ENCODE measurements around the gene CIC. TPM values are rescaled to one million over a fixed set of nuclear protein-coding genes. Genes with fewer than 3 reads are reported as not detected.

The CIC gene
- total and polyA plus RNA-seq, 9 of the 15 experiments (the other 6 are each of a cell fraction or from before 2014, with no cell fraction given), result 0.07 to 44.7 (median 8.6) TPM

DNA sequence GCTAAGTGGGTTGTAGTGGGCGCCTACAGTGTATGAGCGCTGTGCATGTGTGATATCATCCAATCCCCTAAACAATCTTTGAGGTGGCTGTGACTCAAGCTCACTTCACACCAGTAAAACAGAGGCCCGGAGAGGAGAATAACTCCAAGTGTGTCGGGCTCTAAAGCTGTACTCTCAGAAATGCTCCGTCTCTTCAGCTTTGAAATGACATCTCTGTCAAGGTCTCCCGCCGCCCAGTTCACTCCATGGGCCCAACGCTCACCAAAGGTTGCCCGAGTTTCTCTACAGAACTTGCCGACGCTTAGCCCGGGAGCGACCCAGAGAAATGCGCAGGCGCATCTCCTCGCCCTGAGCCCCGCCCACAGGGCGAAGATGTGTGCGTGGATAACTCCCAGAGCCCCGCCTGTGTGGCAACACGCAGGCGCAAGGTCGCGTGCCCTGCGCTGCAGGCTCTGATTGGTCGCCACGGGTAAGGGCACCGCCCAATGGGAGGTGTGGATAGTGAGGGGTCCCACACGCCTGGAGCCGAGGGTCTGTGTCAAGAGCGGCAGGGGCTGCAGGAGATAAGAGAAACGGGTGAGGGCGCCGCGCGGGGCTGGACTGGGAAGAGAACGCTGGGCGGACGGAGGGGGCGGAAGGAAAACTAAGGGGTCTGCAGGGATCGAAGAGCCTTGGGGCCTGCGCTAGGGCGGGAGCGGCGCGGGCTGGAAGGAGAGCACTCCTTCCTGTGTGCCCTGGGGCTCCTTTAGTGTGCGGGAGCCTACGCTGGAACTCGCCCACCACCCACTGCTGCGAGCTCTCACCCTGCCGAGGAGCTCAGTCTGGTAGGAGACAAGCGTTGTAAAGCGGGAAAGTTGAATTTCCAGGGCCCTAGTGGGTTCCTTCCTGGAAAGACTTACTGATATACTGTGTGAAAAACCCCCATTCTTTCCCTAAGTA, 49.0 kb upstream of the CIC start, which contains the start of gene ZNF526 (continued):
- TF ChIP-seq HCFC1 (IDR thresholded peaks at IDR 0.05; ENCODE audit: low read depth, low read length), result peak; percentile 60
- peak; percentile 92 for TF ChIP-seq C11orf30 (IDR thresholded peaks at IDR 0.05; ENCODE audit: low read depth)
- no peak for TF ChIP-seq GATAD2B (IDR thresholded peaks at IDR 0.05; ENCODE audit: borderline replicate concordance)
- peak; percentile 81 to 91; a peak in 3 of 4 replicates for TF ChIP-seq FOXK2 (conservative IDR thresholded peaks at IDR 0.05 in 1 of 2, IDR thresholded peaks at IDR 0.05 in 1 of 2; ENCODE audit: low read depth in 2 of 2)
- TF ChIP-seq NUFIP1 (IDR thresholded peaks at IDR 0.05; ENCODE audit: partially characterized antibody), result no peak
- TF ChIP-seq EP400 (IDR thresholded peaks at IDR 0.05), result peak; percentile 92
- TF ChIP-seq ETV5 (CRISPR knock-in tag; IDR thresholded peaks at IDR 0.05; ENCODE audit: low read depth), result peak; percentile 64; the same call in 1 of the 2 replicates
- TF ChIP-seq L3MBTL2 (IDR thresholded peaks at IDR 0.05), result peak; percentile 86
- TF ChIP-seq, protein P1, sequence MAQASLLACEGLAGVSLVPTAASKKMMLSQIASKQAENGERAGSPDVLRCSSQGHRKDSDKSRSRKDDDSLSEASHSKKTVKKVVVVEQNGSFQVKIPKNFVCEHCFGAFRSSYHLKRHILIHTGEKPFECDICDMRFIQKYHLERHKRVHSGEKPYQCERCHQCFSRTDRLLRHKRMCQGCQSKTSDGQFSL (CRISPR knock-in tag; IDR thresholded peaks at IDR 0.05), result no peak
- TF ChIP-seq, protein P1 (tag; IDR thresholded peaks at IDR 0.05), result no peak
- 0 out of 4 replicates have a peak, but pooled peaks of 1 of the 2 experiments have one; percentile 30 for TF ChIP-seq SIN3A (IDR thresholded peaks at IDR 0.05; ENCODE audit: borderline replicate concordance in 2 of 2, control insufficient read depth in 1 of 2, low read depth in 2 of 2, low read length in 2 of 2)
- peak; percentile 30 for TF ChIP-seq SMARCA4 (IDR thresholded peaks at IDR 0.05)
- 0 out of 2 replicates have a peak, but pooled peaks have one; percentile 25 for TF ChIP-seq RFX7 (CRISPR knock-in tag; IDR thresholded peaks at IDR 0.05)
- no peak for TF ChIP-seq XRCC4 (IDR thresholded peaks at IDR 0.05; ENCODE audit: extremely low read depth, insufficient read depth, insufficient read length)
- TF ChIP-seq, protein P2, sequence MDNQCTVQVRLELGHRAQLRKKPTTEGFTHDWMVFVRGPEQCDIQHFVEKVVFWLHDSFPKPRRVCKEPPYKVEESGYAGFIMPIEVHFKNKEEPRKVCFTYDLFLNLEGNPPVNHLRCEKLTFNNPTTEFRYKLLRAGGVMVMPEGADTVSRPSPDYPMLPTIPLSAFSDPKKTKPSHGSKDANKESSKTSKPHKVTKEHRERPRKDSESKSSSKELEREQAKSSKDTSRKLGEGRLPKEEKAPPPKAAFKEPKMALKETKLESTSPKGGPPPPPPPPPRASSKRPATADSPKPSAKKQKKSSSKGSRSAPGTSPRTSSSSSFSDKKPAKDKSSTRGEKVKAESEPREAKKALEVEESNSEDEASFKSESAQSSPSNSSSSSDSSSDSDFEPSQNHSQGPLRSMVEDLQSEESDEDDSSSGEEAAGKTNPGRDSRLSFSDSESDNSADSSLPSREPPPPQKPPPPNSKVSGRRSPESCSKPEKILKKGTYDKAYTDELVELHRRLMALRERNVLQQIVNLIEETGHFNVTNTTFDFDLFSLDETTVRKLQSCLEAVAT (IDR thresholded peaks at IDR 0.05), result peak; percentile 27 to 41; a peak in 1 of 4 replicates
- TF ChIP-seq, protein P3, sequence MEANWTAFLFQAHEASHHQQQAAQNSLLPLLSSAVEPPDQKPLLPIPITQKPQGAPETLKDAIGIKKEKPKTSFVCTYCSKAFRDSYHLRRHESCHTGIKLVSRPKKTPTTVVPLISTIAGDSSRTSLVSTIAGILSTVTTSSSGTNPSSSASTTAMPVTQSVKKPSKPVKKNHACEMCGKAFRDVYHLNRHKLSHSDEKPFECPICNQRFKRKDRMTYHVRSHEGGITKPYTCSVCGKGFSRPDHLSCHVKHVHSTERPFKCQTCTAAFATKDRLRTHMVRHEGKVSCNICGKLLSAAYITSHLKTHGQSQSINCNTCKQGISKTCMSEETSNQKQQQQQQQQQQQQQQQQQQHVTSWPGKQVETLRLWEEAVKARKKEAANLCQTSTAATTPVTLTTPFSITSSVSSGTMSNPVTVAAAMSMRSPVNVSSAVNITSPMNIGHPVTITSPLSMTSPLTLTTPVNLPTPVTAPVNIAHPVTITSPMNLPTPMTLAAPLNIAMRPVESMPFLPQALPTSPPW (CRISPR knock-in tag; IDR thresholded peaks at IDR 0.05), result peak; percentile 63
- TF ChIP-seq U2AF2 (optimal IDR thresholded peaks at IDR 0.05; ENCODE audit: low read depth, low read length), result no peak
- TF ChIP-seq BRD4 (IDR thresholded peaks at IDR 0.05), result no peak; the same call in 1 of the 2 replicates
- TF ChIP-seq NCOA1 (IDR thresholded peaks at IDR 0.05; ENCODE audit: low read depth), result peak; percentile 35; the same call in 1 of the 2 replicates
- TF ChIP-seq SPI1 (IDR thresholded peaks at IDR 0.05; ENCODE audit: borderline replicate concordance, low read depth, low read length), result no peak
- peak; percentile 63 to 66 for TF ChIP-seq MAZ (CRISPR knock-in tag; conservative IDR thresholded peaks at IDR 0.05 in 1 of 2, IDR thresholded peaks at IDR 0.05 in 1 of 2)
- TF ChIP-seq, protein P4, sequence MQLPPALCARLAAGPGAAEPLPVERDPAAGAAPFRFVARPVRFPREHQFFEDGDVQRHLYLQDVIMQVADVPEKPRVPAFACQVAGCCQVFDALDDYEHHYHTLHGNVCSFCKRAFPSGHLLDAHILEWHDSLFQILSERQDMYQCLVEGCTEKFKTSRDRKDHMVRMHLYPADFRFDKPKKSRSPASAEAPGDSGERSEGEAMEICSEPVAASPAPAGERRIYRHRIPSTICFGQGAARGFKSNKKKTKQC (CRISPR knock-in tag; IDR thresholded peaks at IDR 0.05), result 0 out of 2 replicates have a peak, but pooled peaks have one; percentile 24
- TF ChIP-seq ARID1B (IDR thresholded peaks at IDR 0.05), result peak; percentile 16; the same call in 1 of the 2 replicates
- peak; percentile 64 for TF ChIP-seq CHD1 (IDR thresholded peaks at IDR 0.05; ENCODE audit: low read length)
